DMS53 (cell line): ENCODE data around the gene STARD5.
"Not testable (repeated sequence)": the region's sequence is repeated elsewhere in the genome, so short reads cannot be mapped to it uniquely, and the experiment has no call there.

Source experiments
- DNase-seq: peaks from one replicate; lab custom pipeline; 2025; lab: John Stamatoyannopoulos, UW

The STARD5 gene, protein sequence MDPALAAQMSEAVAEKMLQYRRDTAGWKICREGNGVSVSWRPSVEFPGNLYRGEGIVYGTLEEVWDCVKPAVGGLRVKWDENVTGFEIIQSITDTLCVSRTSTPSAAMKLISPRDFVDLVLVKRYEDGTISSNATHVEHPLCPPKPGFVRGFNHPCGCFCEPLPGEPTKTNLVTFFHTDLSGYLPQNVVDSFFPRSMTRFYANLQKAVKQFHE

DNA sequence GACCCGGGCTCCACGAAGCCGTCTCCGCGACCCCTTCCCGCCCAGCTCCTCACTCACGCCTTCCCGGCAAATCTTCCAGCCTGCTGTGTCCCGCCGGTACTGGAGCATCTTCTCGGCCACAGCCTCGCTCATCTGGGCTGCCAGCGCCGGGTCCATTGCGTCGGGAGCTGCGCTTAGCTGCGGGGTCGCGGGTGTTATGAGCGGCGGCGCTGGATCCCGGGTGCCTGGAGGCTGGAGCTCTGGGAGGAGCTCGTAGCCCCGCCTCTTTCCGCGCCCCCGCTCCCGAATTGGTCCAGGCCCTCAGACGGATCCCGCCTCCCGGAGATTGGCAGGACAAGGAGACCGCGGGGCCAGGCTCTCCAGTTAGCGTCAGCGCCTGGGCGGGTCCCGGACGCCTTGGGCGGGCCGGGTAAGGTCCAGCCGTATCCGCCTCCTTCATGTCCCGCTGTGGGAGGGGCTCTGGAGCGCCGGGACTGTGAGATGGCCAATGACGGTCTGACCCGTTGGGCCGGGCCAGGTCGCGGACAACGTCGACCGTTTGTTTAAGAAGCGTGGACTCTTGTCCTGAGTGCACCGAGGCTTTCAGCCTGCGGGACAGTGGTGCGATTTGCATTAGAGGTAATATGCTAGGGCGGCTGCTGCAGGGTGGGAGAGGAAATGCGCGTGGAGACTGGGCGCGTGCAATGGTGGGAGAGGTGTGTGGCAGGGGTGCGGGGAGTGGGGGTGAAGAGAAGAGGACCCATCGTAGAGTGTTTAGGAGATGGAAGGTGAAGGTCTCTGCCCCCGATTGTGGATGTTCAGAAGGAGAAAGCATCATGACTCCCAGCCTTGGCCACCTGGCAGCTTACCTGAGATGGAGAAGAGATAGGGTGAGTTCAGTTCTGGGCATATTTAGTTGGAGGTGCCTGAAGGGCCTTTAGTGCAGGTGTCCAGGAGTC, at the start of gene STARD5:
STARD5 (minus strand) TSS at position 198 of the 938 bp plus-strand sequence; CDS start at position 156, 42 bp downstream.
- peak; percentile 98 for DNase-seq

DNA sequence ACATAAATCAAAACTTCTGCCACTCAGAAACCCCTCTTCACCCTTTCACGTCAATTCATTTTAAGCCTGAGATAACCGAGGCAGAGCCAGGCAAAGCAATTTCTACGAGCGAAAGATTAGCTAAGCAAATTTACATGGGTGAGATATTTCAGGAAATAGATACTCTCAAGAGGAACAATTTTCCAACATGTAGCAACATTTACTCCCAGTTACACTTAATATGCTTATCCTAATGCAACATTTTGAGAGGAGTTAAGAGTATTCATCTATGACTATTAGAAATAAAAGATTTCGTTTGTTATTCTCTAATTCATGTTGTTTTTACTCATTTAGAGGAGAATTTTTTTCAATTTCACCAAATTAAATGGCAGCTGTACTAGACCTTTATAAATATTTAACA, 49.2 kb upstream of the STARD5 start:
- no peak for DNase-seq

DNA sequence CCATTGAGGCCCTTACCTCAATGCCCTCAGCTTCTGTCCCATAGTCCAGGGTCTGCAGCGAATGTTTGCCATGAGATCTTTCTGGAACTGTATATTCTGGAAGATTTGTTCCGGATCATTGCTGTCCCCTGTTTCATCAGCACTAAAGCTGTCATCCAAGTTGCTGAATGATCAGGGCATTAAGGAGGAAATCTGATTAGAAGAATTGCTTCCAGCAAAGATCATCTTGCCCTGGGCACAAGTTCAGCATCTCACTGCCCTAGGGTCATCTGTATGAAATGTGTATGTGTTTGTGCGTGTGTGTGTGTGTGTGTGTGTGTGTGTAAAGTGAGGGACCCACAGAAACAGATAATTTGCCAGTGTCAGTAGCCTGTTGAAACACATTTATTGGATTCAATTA, 48.6 kb upstream of the STARD5 start:
- DNase-seq: no peak

DNA sequence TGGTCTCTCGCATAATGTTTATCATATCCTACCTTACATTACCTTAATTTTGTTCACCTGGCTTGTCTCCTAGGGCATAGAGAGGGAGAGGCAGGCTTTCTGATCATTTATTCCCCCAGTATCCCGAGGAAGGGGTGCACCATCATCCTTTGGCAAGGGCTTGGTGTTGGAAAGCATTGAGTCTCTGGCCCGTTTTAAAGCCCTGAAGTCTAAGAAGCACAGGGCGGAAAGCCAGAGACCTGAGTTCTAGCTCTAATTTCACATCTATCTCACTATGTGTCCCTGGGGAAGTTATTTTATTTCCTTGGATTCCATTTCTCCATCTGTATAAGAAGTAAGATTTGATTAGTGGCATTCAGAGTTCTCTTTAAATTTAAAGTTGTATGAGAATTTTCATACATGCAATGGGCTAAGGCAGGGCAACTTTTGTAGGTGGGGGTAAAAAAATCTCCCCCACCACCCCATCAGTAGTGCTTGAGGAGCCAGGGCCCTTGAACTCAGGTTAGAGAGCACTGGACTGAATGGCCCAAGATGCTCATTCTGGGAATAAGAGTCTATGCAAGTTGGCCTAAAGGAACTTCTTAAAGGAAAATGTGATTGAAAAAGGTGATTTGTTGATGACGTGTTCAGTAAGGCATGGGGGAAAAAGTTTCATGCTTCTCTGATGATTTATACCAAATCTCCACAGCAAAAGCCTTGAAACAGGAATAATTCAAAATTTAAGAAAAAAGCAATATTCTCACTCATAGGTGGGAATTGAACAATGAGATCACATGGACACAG, 40.0 kb upstream of the STARD5 start:
- no peak for DNase-seq

DNA sequence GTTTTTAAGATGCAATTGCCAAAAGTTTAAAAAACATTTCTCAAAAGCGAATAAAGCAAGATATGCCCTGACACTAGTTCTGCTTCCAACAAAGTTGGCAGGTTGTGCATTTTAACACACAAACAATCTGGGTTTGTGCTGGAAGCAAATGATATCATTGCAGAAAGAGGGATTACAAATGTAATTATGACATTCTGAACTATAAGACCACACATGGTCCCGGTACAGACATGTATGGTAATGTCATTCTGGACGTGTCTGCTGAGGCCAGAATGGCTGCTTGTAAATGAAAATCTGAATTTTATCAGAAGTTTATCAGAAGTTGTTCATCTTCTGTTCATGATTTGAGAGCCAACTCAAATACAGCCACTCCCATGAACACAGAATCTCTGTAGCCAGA, 39.3 kb upstream of the STARD5 start:
- no peak for DNase-seq

DNA sequence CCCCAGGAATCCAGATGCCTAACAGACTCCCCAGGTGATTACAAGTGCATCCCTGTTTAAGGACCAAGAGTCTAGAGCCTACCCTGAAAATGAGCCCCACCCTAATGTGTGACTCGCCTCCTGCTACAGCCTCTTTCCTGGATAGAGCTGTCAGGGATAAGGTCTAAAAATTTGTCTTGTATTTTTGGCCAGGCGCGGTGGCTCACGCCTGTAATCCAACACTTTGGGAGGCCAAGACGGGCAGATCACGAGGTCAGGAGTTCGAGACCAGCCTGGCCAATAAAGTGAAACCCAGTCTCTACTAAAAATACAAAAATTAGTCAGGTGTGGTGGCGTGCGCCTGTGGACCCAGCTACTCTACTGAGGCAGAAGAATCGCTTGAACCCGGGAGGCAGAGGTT, 38.8 kb upstream of the STARD5 start:
- DNase-seq: no peak

DNA sequence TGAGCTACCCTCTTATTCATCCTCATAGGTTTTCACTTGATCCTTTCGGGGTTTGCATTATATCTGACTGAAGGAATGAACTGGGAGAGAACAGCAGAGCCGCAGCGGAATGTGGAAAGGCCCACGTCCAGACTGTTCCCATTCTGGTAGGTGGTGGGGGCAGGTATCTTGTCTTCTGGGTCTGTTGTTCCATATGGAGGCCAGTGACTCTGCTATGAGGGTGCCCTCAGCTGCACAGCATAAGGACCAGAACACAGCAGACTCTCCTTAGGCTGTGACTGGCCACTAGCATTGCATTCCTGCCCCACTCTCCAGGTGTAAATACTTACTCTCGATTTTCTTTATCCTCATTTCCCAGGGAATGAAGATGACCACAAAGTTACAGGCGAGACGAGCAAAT, 38.0 kb upstream of the STARD5 start:
- DNase-seq: no peak

DNA sequence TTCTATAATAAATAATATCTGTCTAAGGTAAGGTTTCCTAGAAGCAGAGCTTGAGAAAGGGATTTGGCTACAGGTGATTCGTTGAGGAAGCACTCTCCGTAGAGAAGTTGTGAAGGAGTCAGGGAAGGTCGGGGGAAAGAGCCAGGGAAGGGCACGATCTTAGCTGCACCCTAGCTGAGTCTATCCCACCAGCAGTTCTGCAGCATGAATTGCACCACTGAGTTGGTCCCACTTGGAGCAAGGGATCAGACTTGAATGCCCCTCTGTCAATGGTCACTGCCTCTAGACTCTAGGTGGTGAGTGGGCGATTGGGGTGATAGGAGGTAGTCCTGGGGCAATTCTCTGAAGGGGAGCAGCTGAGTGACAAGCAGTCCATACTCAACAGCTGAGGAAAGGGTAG, 36.5 kb upstream of the STARD5 start:
- DNase-seq: no peak

DNA sequence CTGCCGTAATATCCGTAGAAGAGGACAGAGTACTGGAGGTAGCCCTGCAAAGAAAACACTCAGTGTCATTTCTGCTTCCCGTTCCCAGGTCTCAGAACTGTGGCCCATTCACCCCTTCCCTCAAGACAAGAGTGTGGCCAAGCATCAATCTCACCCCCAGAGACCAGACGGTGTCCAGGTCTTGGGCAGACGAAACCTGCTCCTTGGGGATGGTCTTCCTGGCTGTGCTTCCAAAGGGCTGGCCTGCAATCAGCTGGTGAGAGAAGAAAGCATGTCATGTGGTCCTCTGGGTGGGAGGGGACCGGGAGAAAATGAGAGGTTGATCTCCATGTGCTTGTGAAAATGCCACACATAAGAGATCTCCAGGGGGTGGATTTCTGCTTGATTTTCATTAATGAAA, 34.3 kb upstream of the STARD5 start:
- no peak for DNase-seq

DNA sequence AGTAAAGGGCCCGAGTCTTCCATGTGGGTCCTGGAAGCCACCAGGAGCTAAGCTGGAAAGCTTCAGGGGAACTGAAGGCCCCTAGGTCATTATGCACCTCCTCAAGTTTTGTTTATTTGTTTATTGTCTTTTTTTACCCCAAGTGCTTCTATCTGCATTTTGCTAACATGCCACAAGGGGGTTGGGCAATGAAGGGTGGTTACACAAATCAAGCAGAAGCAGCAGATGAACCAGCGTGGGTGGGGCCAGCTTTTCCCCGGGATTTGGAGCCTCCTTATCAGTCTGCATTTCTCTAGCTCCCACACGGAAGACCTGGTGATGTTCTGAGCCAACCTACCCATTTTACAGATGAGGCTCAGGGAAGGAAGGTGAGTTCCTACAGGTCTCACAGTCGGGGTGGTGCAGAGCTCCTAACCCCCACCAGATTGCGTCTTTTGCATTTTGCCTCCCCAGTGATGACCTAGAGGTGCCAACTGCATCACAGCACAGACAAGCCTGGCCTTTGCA, 33.3 kb upstream of the STARD5 start:
- no peak for DNase-seq

DNA sequence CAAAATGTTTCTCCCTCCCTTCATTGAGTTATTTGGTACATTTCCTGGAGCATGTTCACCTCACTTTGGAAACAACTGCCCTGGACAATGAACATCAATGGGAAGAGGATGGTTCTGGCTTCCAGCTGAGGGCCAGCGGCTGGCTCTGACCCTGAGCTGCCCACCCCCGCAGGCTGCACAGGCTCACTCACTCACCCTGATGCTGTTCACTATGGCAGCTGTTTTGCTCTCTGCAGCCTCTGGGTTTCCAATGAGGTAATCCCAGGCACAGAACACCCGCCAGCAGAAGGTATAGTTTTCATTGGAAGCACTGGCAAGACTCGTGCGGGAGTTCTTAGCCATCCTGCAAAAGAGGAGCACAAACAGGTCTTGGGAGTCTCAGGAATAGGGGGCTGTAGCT, 32.3 kb upstream of the STARD5 start:
- no peak for DNase-seq

DNA sequence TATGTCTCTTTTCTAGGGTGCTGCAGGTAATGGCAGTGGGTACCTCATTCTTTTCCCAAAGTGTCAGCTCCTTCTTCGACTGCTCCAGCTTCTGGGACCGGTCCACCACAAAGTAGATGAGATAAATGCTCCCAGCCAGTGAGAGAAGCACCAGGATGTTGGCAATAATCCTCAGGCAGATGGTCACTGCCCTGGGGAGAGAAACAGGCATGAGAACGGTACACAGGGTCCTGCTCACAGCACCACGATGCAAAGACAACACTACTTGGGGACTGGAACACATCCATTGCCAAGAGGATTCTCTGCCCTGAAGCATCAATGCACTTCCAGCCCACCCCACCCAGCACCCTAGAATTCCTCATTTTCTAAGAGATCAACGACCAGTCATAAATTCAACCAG, 27.7 kb upstream of the STARD5 start:
- DNase-seq: no peak

DNA sequence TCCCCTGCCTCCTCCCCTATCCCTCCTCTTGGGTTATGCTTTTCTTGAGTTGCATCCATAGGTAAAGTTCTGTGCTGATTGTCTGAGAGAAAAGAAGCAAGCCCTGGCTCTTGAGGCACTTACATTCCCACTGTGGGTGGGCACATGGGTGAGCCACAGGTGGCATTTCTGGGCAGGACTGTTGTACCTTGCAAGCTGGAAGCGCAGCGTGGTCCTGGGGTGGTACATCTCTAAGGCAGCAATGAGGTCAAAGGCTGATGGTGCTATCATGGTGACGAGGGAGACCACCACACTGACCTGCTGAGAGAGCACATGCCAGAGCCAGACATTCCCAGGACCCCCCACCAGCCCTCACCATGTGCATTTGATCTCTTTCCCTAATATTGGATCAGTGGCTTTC, 25.3 kb upstream of the STARD5 start:
- DNase-seq: no peak

DNA sequence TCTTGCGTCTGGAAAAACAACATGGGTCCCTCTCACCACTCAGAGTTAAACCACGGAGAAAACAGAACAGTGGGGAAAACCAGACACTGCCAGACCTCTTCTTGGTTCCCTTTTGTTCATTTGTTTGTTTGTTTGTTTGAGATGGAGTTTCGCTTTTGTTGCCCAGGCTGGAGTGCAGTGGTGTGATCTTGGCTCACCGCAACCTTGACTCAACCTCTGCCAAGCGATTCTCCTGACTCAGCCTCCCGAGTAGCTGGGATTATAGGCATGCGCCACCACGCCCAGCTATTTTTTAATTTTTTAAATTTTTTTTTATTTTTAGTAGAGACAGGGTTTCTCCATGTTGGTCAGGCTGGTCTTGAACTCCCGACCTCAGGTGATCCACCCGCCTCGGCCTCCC, 24.8 kb upstream of the STARD5 start:
- not testable (repeated sequence) for DNase-seq

DNA sequence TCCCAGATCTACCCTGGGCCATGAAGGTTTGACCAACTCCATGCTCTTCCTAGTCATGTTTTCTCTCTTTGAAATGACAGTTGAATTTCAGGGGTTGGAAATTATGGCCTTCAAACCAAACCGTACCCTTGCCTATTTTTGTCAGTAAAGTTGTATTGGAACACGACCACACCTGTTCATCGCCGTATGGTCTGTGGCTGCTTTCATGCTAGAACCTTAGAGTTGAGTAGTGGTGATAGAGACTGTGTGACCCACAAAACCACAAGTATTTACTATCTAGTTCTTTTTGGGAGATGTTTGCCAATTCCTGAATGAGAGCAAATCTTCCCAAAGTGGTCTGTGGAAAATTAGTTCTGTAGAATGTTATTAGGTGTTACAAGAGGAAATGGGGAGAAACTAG, 24.0 kb upstream of the STARD5 start:
- no peak for DNase-seq

DNA sequence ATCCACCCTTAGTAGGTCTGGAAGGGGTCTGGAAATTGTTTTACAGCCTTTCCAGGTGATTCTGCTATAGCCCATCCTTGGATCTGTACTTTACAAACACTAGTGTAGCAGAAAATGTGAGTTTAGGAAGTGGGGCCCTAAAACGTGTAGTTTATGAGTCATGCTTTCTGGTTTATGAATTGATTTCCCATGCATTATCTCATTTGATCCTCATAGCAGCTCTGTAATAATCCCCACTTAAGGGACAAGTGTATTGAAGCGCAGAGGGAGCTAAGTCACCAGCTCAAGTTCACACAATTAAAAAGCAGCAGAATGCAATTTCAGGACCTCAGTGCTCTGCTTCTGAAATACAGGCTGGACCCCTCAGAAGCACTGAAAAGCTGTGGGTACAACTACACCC, 22.7 kb upstream of the STARD5 start:
- DNase-seq: peak; percentile 30

DNA sequence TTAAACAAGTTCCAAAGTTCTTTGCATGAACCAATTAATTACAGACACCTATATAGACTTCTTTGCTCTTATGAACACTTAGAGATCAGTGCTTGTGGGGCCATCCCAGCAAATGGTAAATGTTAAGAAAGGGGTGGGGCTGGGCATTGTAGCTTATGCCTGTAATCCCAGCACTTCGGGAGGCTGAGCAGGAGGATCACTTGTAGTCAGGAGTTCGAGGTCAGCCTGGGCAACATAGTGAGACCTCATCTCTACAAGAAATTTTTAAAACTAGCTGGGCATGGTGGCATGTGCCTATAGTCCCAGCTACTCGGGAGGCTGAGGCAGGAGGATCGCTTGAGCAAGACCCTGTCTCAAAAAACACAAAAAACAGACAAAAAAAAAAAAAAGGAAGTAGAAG, 19.4 kb upstream of the STARD5 start:
- DNase-seq: no peak

DNA sequence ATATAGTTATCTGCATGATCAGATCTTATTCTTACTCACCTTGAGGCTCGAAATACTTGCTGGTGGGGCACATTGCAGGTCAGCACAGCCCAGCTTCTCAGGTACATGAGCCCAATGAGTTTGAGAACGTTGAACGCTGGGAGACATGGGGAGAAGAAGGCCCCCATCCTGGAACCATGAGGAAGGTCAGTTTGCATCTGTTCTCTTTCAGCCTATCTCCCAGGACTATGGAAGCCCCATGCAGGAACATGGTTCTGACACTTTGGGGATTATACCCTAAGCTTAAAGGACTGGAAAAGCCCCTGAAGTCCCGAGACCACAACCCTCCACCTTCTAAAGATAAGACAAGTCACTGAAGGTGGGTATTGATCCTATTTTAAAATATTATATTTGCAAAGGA, 17.4 kb upstream of the STARD5 start:
- DNase-seq: no peak

DNA sequence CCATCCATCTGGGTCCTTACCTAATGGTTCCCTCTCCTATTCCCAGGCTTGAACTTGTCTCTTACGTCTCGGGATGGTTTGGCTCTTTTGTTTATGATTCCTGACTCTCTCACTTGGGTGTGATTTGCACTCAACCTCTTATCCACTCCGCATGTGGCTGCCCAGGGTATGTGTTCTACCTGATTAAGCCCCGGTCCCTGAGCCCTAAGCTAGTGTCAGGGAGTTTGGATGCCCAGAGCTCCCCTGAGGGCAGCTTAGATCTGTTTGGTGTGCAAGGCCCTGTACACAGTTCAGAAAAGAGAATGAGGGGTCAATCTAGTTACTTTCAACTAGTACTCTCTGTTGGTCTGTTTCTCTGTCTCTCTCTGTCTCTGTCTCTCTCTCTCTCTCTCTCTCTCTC, 15.9 kb upstream of the STARD5 start:
- DNase-seq: no peak

DNA sequence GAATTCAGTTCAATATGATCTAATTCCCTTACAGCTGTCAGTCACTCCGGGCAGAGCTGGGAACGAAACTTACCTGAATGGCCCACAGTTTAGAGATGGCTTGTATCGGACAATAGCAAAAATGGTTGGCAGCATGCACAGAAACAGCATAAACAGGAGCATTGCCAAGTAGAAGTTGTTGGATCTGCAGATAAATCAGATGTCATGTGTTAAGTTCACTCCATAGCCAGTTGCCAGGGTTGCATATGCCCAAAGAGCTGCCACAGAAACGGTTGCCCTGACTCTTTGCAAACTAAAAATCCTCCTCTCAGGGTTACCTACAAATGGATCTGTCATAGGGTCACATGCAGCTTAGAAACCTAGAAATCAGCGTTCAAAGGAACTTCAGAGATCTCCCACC, 15.4 kb upstream of the STARD5 start:
- DNase-seq: no peak

DNA sequence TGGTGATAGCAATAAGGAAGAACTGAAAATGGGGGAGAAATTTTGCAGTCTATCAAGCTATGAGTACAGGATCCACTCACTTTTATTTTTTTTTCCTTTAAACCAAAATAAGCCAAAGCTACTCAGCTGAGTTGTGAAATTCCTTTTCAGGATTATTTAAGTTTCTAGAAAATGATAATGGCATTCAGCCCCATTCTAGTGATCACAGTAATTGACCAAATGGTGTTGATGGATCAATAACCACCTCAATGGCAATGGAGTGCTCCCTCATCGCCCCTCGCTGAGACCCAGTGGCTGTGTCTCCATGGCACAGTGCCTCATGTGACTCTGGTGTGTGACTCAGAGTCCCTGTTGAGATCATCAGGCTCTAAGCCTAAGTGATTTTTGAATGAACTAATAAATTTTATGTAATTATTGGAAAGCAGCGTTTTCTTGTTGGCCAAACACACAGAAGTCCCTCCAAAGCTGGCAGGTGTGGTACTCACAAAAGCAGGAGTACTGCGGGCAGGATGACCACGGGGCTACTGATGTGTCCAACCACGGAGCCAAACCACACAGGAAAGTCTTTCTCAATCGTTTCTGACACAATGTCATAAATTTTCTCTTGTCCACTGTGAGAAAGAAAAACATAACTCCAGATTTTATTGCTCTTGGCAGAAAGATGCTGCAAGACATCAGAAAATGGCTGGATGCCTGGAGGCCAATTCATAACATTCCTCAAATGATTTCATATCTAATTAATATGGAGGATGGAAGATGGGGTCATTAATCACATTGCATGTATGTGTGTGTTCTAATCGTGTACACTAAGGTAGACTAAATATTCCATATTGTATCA, 14.4 kb upstream of the STARD5 start:
- no peak for DNase-seq

DNA sequence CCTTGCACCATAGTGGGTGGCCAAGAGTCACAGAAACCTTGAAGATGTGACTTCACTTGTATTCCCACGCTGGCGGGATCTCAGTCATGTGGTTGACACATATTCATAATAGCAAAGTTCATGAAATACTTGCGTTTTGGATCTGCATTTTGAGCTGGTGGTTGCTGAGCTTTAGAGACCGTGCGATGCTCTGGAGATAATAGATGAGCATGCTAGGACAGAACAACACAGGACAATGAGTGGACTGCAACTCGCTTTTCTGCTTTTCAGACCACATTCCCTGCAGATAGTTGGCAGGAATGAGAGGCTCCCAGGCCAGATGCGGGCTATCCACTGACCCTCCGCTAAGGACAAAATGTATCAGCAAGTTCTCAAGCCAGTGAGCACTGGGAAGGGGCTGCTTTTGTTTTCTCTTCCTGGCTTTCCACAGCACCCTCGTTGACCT, 13.8 kb upstream of the STARD5 start:
- no peak for DNase-seq
